ENCODE data around the gene CFAP20.

DNA sequence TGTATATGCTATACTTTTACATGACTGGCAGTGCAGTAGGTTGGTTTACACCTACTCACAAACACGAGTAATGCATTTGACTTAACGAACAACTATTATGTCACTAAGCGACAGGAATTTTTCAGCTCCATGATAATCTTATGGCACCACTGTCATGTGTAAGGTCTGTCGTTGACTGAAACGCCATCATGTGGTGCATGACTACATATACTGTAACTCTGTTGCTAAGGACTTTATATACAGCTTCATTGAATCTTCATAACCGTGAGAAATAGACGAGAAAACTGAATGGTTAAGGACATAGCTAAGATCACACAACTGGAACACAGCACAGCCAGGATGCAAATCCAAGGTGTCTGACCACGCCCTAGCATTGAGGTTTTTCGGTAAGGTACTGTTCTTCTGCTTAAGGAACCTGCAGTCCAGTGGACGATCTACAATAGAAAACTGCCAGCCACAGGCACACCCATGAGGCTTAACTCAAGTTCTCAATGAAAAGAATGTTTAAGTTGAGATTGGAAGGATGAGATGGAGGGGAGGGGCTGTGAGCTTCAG, 3.3 kb downstream of the CFAP20 start:
- no peak for TF ChIP-seq MXI1 (conservative IDR thresholded peaks at IDR 0.05; ENCODE audit: poor library complexity, severe bottlenecking)
- peak; percentile 61 for TF ChIP-seq CTCF (IDR thresholded peaks at IDR 0.05; ENCODE audit: poor library complexity, severe bottlenecking)
- no peak for TF ChIP-seq EP300 (conservative IDR thresholded peaks at IDR 0.05; ENCODE audit: poor library complexity, severe bottlenecking)
- TF ChIP-seq EZH2 (IDR thresholded peaks at IDR 0.05; ENCODE audit: borderline replicate concordance, insufficient read depth, low read length, poor library complexity, severe bottlenecking) = no peak
